Ascending aorta (tissue), 2 donors: Measurements from ENCODE around the gene KANK4. TPM values are rescaled to one million over a fixed set of nuclear protein-coding genes. Genes with fewer than 3 reads are reported as not detected.
"Not testable (repeated sequence)": the region's sequence is repeated elsewhere in the genome, so short reads cannot be mapped to it uniquely, and the experiment has no call there.

Experiments
- DNase-seq, 2 donors: peaks; one replicate each; pipeline ENCODE4 v3.0.0-alpha.2; 2019; ENCODE audit warnings: low spot score in 2 of 2
- H3K27ac ChIP-seq, 2 donors: fragments of 200-600 bp; sonication (generic); one replicate each; pipeline ENCODE4 v1.5.1; 2016 to 2017; ENCODE audit warnings: mild to moderate bottlenecking in 1 of 2
- H3K27me3 ChIP-seq: fragments of 200-600 bp; sonication (generic); one replicate; pipeline ENCODE4 v1.5.1; 2017
- H3K36me3 ChIP-seq, 2 donors: fragments of 200-600 bp; sonication (generic); one replicate each; pipeline ENCODE4 v1.5.1; 2016
- H3K4me1 ChIP-seq, 2 donors: fragments of 200-600 bp; sonication (generic); one replicate each; pipeline ENCODE4 v1.5.1; 2016 to 2017; ENCODE audit warnings: mild to moderate bottlenecking in 1 of 2
- H3K4me3 ChIP-seq, 2 donors: fragments of 200-600 bp; sonication (generic); one replicate each; pipeline ENCODE4 v1.5.1; 2016 to 2017; ENCODE audit warnings: mild to moderate bottlenecking in 1 of 2
- H3K9me3 ChIP-seq, 2 donors: fragments of 200-600 bp; sonication (generic); one replicate each; pipeline ENCODE4 v1.5.1; 2016
- CTCF ChIP-seq, 3 experiments: fragments of 200-600 bp in 2 of 3; fragments of 450-650 bp in 1 of 3; sonication (generic) in 2 of 3; IDR thresholded peaks; one replicate each; pipeline ENCODE4 v1.5.1; 2016 to 2019; ENCODE audit warnings: antibody characterized with exemption in 3 of 3, mild to moderate bottlenecking in 1 of 3, moderate library complexity in 1 of 3
- intact Hi-C: fragments of 100-400 bp; cut with DNase I; formaldehyde crosslinking; loops from one replicate; pipeline ENCODE4 v1.15.1; 2023
- total RNA-seq: library from RNA; depleted of rRNA; stranded (reverse); fragments of >200 nt; gene quantifications from one replicate; pipeline ENCODE4 v1.1.0, GENCODE V29; 2016

The KANK4 gene
- total RNA-seq, 1 donor from 2014 or later = not detected

GRCh38 chr1:62228136-62228882 lies 90.9 kb downstream of the KANK4 start:
- no peaks in the 10 kb centered on the region for H3K27me3 ChIP-seq
- H3K9me3 ChIP-seq = no peaks in the 10 kb centered on the region
- no peak for DNase-seq
- H3K4me3 ChIP-seq = no peak overlapping the region
- H3K36me3 ChIP-seq = no peaks in the 10 kb centered on the region
- no peak for TF ChIP-seq CTCF (IDR thresholded peaks at IDR 0.05)
- intact Hi-C loops = no loop called here
- no peaks in the 10 kb centered on the region for H3K4me1 ChIP-seq
- no peak overlapping the region for H3K27ac ChIP-seq

- H3K36me3 ChIP-seq = no peaks in the 10 kb centered on the region
- TF ChIP-seq CTCF (IDR thresholded peaks at IDR 0.05) = no peak
- no peak overlapping the region for H3K27ac ChIP-seq
- no peaks in the 10 kb centered on the region for H3K4me1 ChIP-seq
- DNase-seq = no peak
- H3K4me3 ChIP-seq = no peak overlapping the region
- no peaks in the 10 kb centered on the region for H3K9me3 ChIP-seq
- no peaks in the 10 kb centered on the region for H3K27me3 ChIP-seq
- intact Hi-C loops = no loop called here
Measured at GRCh38 chr1:62227496-62227895, 91.7 kb downstream of the KANK4 start.

- Histone ChIP-seq H3K27ac (no peak overlapping the region), H3K4me3 (no peak overlapping the region), H3K36me3 (no peaks in the 10 kb centered on the region), H3K9me3 (no peaks in the 10 kb centered on the region), H3K27me3 (no peaks in the 10 kb centered on the region), H3K4me1 (no peaks in the 10 kb centered on the region)
- intact Hi-C loops = no loop called here
- DNase-seq = no peak
- TF ChIP-seq CTCF (IDR thresholded peaks at IDR 0.05) = no peak
Measured at GRCh38 chr1:62224182-62224581, 95.1 kb downstream of the KANK4 start.

- intact Hi-C loops = no loop called here
- H3K27ac ChIP-seq = no peak overlapping the region
- DNase-seq = peak in 1 of 2 donors; percentile 40
Measured at GRCh38 chr1:62222321-62222720, 96.9 kb downstream of the KANK4 start.

GRCh38 chr1:62221171-62221570 lies 98.1 kb downstream of the KANK4 start:
- H3K4me1 ChIP-seq = no peaks in the 10 kb centered on the region
- no peaks in the 10 kb centered on the region for H3K36me3 ChIP-seq
- no peaks in the 10 kb centered on the region for H3K27me3 ChIP-seq
- no peak for DNase-seq
- TF ChIP-seq CTCF (IDR thresholded peaks at IDR 0.05) = no peak
- no peak overlapping the region for H3K27ac ChIP-seq
- intact Hi-C loops = no loop called here
- H3K4me3 ChIP-seq = no peak overlapping the region
- no peaks in the 10 kb centered on the region for H3K9me3 ChIP-seq

More at GRCh38 chr1:62222321-62222720, 96.9 kb downstream of the KANK4 start:
- Histone ChIP-seq H3K36me3 (no peaks in the 10 kb centered on the region), H3K4me3 (no peak overlapping the region), H3K9me3 (no peaks in the 10 kb centered on the region), H3K4me1 (no peaks in the 10 kb centered on the region), H3K27me3 (no peaks in the 10 kb centered on the region)
- no peak for TF ChIP-seq CTCF (IDR thresholded peaks at IDR 0.05)

- peak in 1 of 2 donors; percentile 31 for DNase-seq
- H3K36me3 ChIP-seq, H3K4me3 ChIP-seq, H3K27ac ChIP-seq, intact Hi-C loops, H3K4me1 ChIP-seq, H3K27me3 ChIP-seq, H3K9me3 ChIP-seq: not testable (repeated sequence)
Measured at GRCh38 chr1:62220456-62220855, 98.8 kb downstream of the KANK4 start.
